Gastrocnemius medialis (tissue), 4 donors: ENCODE results near the gene CWC25.

Experiments used
- POLR2A ChIP-seq, 2 donors: fragments of 450-650 bp; IDR thresholded peaks; one replicate each; pipeline ENCODE4 v1.6.1; 2017; ENCODE audit warnings: antibody characterized with exemption in 2 of 2, mild to moderate bottlenecking in 2 of 2, moderate library complexity in 2 of 2
- TF ChIP-seq, protein P1 (sequence below), 5 experiments: fragments of 450-650 bp in 3 of 5; fragments of 200-600 bp in 2 of 5; sonication (generic) in 2 of 5; IDR thresholded peaks in 4 of 5; conservative IDR thresholded peaks in 1 of 5; 1 replicate in 4 of 5; 2 replicates in 1 of 5; pipeline ENCODE4 v1.5.1; 2016 to 2019; ENCODE audit warnings: antibody characterized with exemption in 5 of 5, mild to moderate bottlenecking in 3 of 5, moderate library complexity in 3 of 5

DNA sequence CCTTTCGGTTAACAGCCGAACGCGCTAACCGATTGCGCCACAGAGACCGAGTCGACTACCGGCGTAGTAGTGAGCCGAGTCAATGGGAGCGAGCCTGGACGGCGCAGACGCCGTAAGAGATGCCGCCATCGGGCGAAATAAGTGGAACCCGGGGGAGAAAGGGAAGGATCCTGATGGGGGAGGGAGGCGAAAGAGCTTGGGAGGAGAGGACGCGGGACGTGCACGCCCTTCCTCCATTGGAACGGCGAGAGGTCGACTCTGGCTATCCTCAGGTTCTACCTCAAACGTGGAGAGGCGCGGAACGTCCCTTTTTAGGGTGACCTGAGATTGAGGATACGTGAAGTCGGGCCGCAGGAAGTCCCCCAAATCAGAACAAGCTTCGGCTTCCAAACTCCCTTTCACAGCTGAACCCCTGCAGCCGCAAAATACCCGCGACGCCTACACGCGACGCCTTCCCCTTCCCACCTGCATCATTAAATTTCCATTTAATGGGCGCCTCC lies 73.3 kb downstream of the CWC25 start:
- TF ChIP-seq POLR2A (IDR thresholded peaks at IDR 0.05), result no peak
- TF ChIP-seq, protein P1, sequence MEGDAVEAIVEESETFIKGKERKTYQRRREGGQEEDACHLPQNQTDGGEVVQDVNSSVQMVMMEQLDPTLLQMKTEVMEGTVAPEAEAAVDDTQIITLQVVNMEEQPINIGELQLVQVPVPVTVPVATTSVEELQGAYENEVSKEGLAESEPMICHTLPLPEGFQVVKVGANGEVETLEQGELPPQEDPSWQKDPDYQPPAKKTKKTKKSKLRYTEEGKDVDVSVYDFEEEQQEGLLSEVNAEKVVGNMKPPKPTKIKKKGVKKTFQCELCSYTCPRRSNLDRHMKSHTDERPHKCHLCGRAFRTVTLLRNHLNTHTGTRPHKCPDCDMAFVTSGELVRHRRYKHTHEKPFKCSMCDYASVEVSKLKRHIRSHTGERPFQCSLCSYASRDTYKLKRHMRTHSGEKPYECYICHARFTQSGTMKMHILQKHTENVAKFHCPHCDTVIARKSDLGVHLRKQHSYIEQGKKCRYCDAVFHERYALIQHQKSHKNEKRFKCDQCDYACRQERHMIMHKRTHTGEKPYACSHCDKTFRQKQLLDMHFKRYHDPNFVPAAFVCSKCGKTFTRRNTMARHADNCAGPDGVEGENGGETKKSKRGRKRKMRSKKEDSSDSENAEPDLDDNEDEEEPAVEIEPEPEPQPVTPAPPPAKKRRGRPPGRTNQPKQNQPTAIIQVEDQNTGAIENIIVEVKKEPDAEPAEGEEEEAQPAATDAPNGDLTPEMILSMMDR (IDR thresholded peaks at IDR 0.05 in 4 of 5, conservative IDR thresholded peaks at IDR 0.05 in 1 of 5), result no peak
